CD4-positive, alpha-beta T cell treated with Interleukin-6 for 4 hours (primary cell): Measurements from ENCODE around the gene MAP2K4.

Experiments
- DNase-seq: peaks from one replicate; pipeline ENCODE4 v3.0.0-alpha.2; 2020; ENCODE audit warnings: mixed read lengths

The MAP2K4 gene

GRCh38 chr17:12040478-12040877, 19.8 kb downstream of the MAP2K4 start:
- no peak for DNase-seq

GRCh38 chr17:12041312-12041711, 20.6 kb downstream of the MAP2K4 start:
- DNase-seq = no peak

GRCh38 chr17:12043702-12044101, 23.0 kb downstream of the MAP2K4 start:
- DNase-seq = no peak

- DNase-seq = no peak
These were observed 26.1 kb downstream of the MAP2K4 start for GRCh38 chr17:12046786-12047185.

- no peak for DNase-seq
These were observed 27.2 kb downstream of the MAP2K4 start for GRCh38 chr17:12047681-12048376.

GRCh38 chr17:12048843-12049473, 28.3 kb downstream of the MAP2K4 start:
- no peak for DNase-seq

- DNase-seq = no peak
These were observed 30.1 kb downstream of the MAP2K4 start for GRCh38 chr17:12050646-12051225.

GRCh38 chr17:12053552-12053951, 32.9 kb downstream of the MAP2K4 start:
- DNase-seq = no peak

- no peak for DNase-seq
These were observed 35.2 kb downstream of the MAP2K4 start for GRCh38 chr17:12055889-12056288.

GRCh38 chr17:12057520-12057919, 36.8 kb downstream of the MAP2K4 start:
- DNase-seq = no peak

- DNase-seq = no peak
These were observed 37.9 kb downstream of the MAP2K4 start for GRCh38 chr17:12058535-12058934.

- DNase-seq = no peak
These were observed 41.6 kb downstream of the MAP2K4 start for GRCh38 chr17:12062249-12062648.

GRCh38 chr17:12064395-12064794, 43.7 kb downstream of the MAP2K4 start:
- no peak for DNase-seq

GRCh38 chr17:12067485-12067884, 46.8 kb downstream of the MAP2K4 start:
- DNase-seq = no peak

- no peak for DNase-seq
These were observed 48.3 kb downstream of the MAP2K4 start for GRCh38 chr17:12068946-12069345.

GRCh38 chr17:12070561-12070960, 49.9 kb downstream of the MAP2K4 start:
- no peak for DNase-seq

- DNase-seq = no peak
These were observed 53.7 kb downstream of the MAP2K4 start for GRCh38 chr17:12074346-12074745.

- no peak for DNase-seq
These were observed 57.1 kb downstream of the MAP2K4 start for GRCh38 chr17:12077773-12078172.

GRCh38 chr17:12078791-12079190, 58.1 kb downstream of the MAP2K4 start:
- no peak for DNase-seq

- DNase-seq = no peak
These were observed 61.0 kb downstream of the MAP2K4 start for GRCh38 chr17:12081720-12082119.

GRCh38 chr17:12085076-12085949, 64.6 kb downstream of the MAP2K4 start:
- no peak for DNase-seq

GRCh38 chr17:12088035-12088434, 67.4 kb downstream of the MAP2K4 start:
- DNase-seq = no peak

GRCh38 chr17:12089809-12090384, 69.2 kb downstream of the MAP2K4 start:
- no peak for DNase-seq
